Heart left ventricle (tissue), 16 donors: ENCODE results near the gene FRG2. TPM values are rescaled to one million over a fixed set of nuclear protein-coding genes. Genes with fewer than 3 reads are reported as not detected.
A peak's percentile ranks its signal among the peaks of the same experiment; 100 is the strongest.
"Not testable (repeated sequence)": the region's sequence is repeated elsewhere in the genome, so short reads cannot be mapped to it uniquely, and the experiment has no call there.

Experiments used
- ATAC-seq, 4 donors: fragments of 200-7000 bp; cut with Tn5 transposase; one replicate each; pipeline ENCODE4 v1.9.1; 2020 to 2022; ENCODE audit warnings: moderate library complexity in 4 of 4, mild to moderate bottlenecking in 3 of 4, moderate number of reproducible peaks in 1 of 4
- DNase-seq, 5 donors: peaks; one replicate each; pipeline ENCODE4 v3.0.0-alpha.2; 2020
- H3K27ac ChIP-seq, 12 donors: fragments of 200-600 bp; sonication (generic) in 4 of 12; one replicate each; pipeline versions ENCODE4 v1.5.0 to v1.8.0; 2016 to 2022; ENCODE audit warnings: mild to moderate bottlenecking in 2 of 12
- H3K27me3 ChIP-seq, 9 donors: fragments of 200-600 bp; sonication (generic) in 2 of 9; one replicate each; pipeline versions ENCODE4 v1.5.1 to v1.8.0; 2016 to 2022; ENCODE audit warnings: mild to moderate bottlenecking in 3 of 9
- H3K36me3 ChIP-seq, 9 donors: fragments of 200-600 bp; sonication (generic) in 2 of 9; one replicate each; pipeline versions ENCODE4 v1.5.0 to v1.8.0; 2018 to 2022; ENCODE audit warnings: mild to moderate bottlenecking in 2 of 9
- H3K4me1 ChIP-seq, 12 donors: fragments of 200-600 bp; sonication (generic) in 4 of 12; one replicate each; pipeline versions ENCODE4 v1.5.0 to v1.8.0; 2016 to 2022; ENCODE audit warnings: mild to moderate bottlenecking in 3 of 12
- H3K4me3 ChIP-seq, 12 donors: fragments of 200-600 bp; sonication (generic) in 4 of 12; one replicate each; pipeline versions ENCODE4 v1.5.0 to v1.8.0; 2017 to 2022; ENCODE audit warnings: mild to moderate bottlenecking in 9 of 12, moderate library complexity in 4 of 12
- H3K9me3 ChIP-seq, 12 donors: fragments of 200-600 bp; sonication (generic) in 4 of 12; one replicate each; pipeline versions ENCODE4 v1.5.0 to v1.8.0; 2016 to 2022; ENCODE audit warnings: mild to moderate bottlenecking in 1 of 12
- CTCF ChIP-seq, 12 donors: fragments of 200-600 bp; sonication (generic) in 4 of 12; IDR thresholded peaks; one replicate each; pipeline versions ENCODE4 v1.5.0 to v1.8.0; 2018 to 2022; ENCODE audit warnings: antibody characterized with exemption in 12 of 12, mild to moderate bottlenecking in 5 of 12
- POLR2A ChIP-seq, 2 donors: fragments of 450-650 bp; IDR thresholded peaks; one replicate each; pipeline ENCODE4 v1.6.1; 2017; ENCODE audit warnings: antibody characterized with exemption in 2 of 2, mild to moderate bottlenecking in 2 of 2, moderate library complexity in 2 of 2
- WGBS, 4 donors: extraction: QIAGEN DNeasy Blood & Tissue Kit in 2 of 4; methylation state at CpG; one replicate each; pipeline versions ENCODE4 v1.1.5 to v1.1.7; 2013 to 2018; 5-methylcytosine and 5-hydroxymethylcytosine counted together
- intact Hi-C, 10 donors: fragments of 100-400 bp; cut with DNase I; formaldehyde crosslinking; loops; one replicate each; pipeline versions ENCODE4 v1.11.1 to v1.14.2; 2022
- polyA plus RNA-seq, 2 donors: library from polyadenylated mRNA; stranded (reverse); fragments of 200-250 nt; gene quantifications; one replicate each; pipeline ENCODE4 v1.2.3, GENCODE V29; 2013
- total RNA-seq, 9 donors: library from RNA; depleted of rRNA in 2 of 9; stranded (reverse); fragments of >200 nt in 2 of 9; fragmentation: NEBNext Ultra II Directional in 3 of 9; extraction: Animal tissue kit (Norgen Biotek cat#: 25700) in 3 of 9; gene quantifications; one replicate each; pipeline versions ENCODE4 v1.1.0 to v1.2.4, GENCODE V29; 2016 to 2023
- donor health status: ischemic (EF 13 %, LVEDD 7.1; RV severe dilation, severe dysfunction).
- donor health status: healthy with polysubstance abuse.
- donor health status: DM: no; HTN: yes; CAD: no.
- donor health status: DM: no; HTN: no; CAD: no.
- donor health status: ischemic (EF 25% LVEDD 6.9; RV normal size, moderate dysfunction).
- donor health status: ischemic (EF 25% LVEDD 5.7; RV mildly dilated, moderate dysfunction).
- donor health status: healthy.
- donor health status: DM: yes; HTN: yes; CAD: no.
- donor health status: ischemic (EF 35%, LVEDD 5.7; RV mildly dilated, moderate dysfunction).
- donor health status: nonischemic (EF 11% LVEDD 7.7; RV severe dilation, severe dysfunction).
- donor health status: DM: yes; HTN: yes; CAD: no.
- donor health status: PGD.
- donor health status: ischemic (EF 29% LVEDD 5.4; RV normal size, mild dysfunction).
- donor health status: nonischemic (EF 23%, LVEDD 6.1; RV moderate dilation, normal function).

Gene FRG2
- total and polyA plus RNA-seq, 11 donors, result not detected

- H3K4me3 ChIP-seq, result peak overlapping the region in 1 of 12 donors; percentile 38
- H3K27ac ChIP-seq, result no peak overlapping the region
- no peaks in the 10 kb centered on the region for H3K36me3 ChIP-seq
- DNase-seq (no peak), ATAC-seq (no peak)
- no peak for TF ChIP-seq CTCF (IDR thresholded peaks at IDR 0.05)
- TF ChIP-seq POLR2A (IDR thresholded peaks at IDR 0.05), result no peak
- intact Hi-C loops, result no loop called here
- peaks cover 0 to 3% (median 0%) of the 10 kb centered on the region in 12 donors for H3K9me3 ChIP-seq
- peaks cover 0 to 33% (median 4%) of the 10 kb centered on the region in 12 donors for H3K4me1 ChIP-seq
- H3K27me3 ChIP-seq, result peaks cover 33 to 95% (median 73%) of the 10 kb centered on the region in 9 donors
- WGBS, 4 donors, result 7 to 12% (median 9%) methylated on average over 24 to 43 of the region's 43 CpGs
Measured at GRCh38 chr4:190015538-190016368, 11.3 kb downstream of the FRG2 start.

DNA sequence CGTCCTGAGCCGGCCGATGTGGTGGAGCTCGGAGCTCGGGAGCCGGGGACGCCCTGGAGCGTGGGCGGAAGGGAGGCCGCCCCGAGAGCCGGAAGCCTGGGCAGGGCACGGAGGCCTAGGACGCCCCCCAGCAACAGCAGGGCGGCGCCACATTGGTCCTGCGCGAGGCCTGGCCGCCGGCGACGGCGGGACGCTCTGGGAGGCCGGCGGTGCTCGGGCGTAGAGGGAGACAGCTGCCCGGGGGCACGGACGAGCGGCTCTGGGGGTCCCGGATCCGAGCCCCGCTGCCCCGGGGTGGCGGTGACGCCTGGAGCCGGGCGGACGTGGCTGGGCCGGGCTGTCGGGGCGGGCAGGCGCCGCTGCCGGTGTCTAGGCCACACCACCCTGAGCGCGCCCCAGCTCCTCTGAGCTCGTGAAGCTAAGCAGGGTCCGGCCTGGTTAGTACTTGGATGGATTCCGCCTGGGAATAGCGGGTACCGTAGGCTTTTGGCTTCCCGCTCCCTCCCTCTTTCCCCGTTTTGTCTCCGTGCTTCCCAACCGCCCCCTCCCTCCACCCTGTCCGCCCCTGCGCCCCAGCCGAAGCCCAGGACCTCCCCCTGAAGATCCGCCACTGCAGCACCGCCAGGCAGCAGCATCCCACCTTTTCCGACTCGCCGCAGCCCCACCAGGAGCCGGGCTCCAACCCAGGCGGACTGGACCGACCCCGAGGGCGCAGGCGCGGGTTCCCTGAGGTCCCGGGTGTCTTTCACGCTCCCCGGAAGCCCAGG lies 12.1 kb downstream of the FRG2 start:
- TF ChIP-seq POLR2A (IDR thresholded peaks at IDR 0.05) (no peak), CTCF (IDR thresholded peaks at IDR 0.05) (no peak)
- no peak overlapping the region for H3K27ac ChIP-seq
- H3K27me3 ChIP-seq, result peaks cover 31 to 94% (median 65%) of the 10 kb centered on the region in 9 donors
- H3K9me3 ChIP-seq, result peaks cover 0 to 3% (median 0%) of the 10 kb centered on the region in 12 donors
- DNase-seq (peak in 1 of 5 donors; percentile 60), ATAC-seq (peak in 2 of 4 donors; percentile 34 to 37)
- H3K4me1 ChIP-seq, result peaks cover 0 to 29% (median 0%) of the 10 kb centered on the region in 12 donors
- WGBS, 4 donors, result 2 to 9% (median 7%) methylated on average over 43 to 76 of the region's 76 CpGs
- intact Hi-C loops, result no loop called here
- H3K36me3 ChIP-seq, result no peaks in the 10 kb centered on the region
- H3K4me3 ChIP-seq, result peak overlapping the region in 7 of 12 donors; percentile 12 to 43 (median 31)

DNA sequence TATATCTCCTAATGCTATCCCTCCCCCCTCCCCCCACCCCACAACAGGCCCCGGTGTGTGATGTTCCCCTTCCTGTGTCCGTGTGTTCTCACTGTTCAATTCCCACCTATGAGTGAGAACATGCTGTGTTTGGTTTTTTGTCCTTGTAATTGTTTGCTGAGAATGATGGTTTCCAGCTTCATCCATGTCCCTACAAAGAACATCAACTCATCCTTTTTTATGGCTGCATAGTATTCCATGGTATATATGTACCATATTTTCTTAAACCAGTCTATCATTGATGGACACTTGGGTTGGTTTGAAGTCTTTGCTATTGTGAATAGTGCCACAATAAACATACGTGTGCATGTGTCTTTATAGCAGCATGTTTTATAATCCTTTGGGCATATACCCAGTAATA lies 37.1 kb downstream of the FRG2 start:
- H3K27me3 ChIP-seq, intact Hi-C loops, H3K9me3 ChIP-seq, DNase-seq, ATAC-seq, H3K27ac ChIP-seq, H3K4me3 ChIP-seq, H3K36me3 ChIP-seq, H3K4me1 ChIP-seq: not testable (repeated sequence)
- whole genome bisulfite sequencing, 4 donors, result 65 to 94% (median 86%) methylated on average over 2 to 3 of the region's 3 CpGs

DNA sequence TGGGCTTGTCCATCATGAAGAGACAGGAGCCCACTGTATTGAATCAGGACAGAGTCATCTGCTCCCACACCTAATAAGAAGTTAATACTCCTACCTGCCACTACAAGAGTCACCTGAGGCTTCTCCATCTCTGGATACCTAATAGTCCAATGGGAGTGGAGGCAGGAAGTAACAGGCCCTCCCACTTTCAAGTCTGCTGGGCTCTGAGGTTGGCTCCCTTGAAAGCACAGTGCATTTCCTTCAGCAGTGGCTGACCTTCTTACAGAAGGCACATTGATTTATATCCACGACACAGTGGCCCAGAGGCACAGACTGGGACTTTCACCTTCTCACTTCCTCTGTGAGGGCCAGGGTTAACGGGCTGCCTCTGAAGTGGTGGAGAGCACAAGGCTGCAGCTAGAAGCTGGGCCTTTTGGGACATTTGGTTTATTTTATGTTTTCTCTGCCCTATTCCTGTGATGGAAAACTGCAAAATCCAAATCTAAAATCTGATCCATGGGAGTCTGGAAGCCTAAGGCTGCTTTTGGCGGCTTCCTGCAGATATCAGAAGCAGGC lies 38.1 kb downstream of the FRG2 start:
- H3K4me3 ChIP-seq, result no peak overlapping the region
- H3K27ac ChIP-seq, result no peak overlapping the region
- no peaks in the 10 kb centered on the region for H3K27me3 ChIP-seq
- no peaks in the 10 kb centered on the region for H3K4me1 ChIP-seq
- DNase-seq (no peak), ATAC-seq (no peak)
- TF ChIP-seq POLR2A (IDR thresholded peaks at IDR 0.05) (no peak), CTCF (IDR thresholded peaks at IDR 0.05) (no peak)
- 60 to 67% (median 60%) methylated on average over 2 to 3 of the region's 3 CpGs for WGBS, 4 donors
- H3K9me3 ChIP-seq, result no peaks in the 10 kb centered on the region
- intact Hi-C loops, result no loop called here
- no peaks in the 10 kb centered on the region for H3K36me3 ChIP-seq

GRCh38 chr4:189985651-189986243 lies 41.3 kb downstream of the FRG2 start:
- H3K4me1 ChIP-seq, H3K4me3 ChIP-seq, ATAC-seq, H3K27me3 ChIP-seq, DNase-seq, H3K9me3 ChIP-seq, intact Hi-C loops, H3K36me3 ChIP-seq, H3K27ac ChIP-seq: not testable (repeated sequence)
- WGBS, 4 donors, result 59 to 77% (median 73%) methylated on average over 3 to 4 of the region's 4 CpGs

DNA sequence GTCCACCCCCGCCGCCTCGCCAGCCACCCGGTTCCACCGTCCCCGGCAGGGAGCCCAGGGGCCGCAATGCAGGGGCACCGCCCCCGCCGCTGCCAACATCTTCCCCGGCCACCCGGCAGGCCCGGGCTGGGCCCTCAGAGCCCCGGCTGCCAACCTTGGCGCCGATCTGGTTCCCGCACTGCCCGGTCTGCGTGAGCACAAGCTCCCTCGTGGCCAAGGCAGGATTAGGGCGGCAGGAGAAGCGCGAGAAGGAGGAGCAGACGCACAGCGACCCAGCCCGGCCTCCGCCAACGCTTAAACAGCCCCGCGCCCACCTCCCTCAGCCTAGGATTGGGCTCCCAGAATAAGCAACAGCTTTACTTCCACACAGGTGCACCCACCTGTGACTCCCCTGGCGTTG lies 42.4 kb downstream of the FRG2 start:
- WGBS, 4 donors, result 68 to 84% (median 76%) methylated on average over 19 to 31 of the region's 31 CpGs; no CpG with 5 or more reads in 1 of the 4 donors
- H3K27me3 ChIP-seq, H3K36me3 ChIP-seq, ATAC-seq, intact Hi-C loops, H3K9me3 ChIP-seq, H3K27ac ChIP-seq, H3K4me3 ChIP-seq, H3K4me1 ChIP-seq: not testable (repeated sequence)
- DNase-seq, result peak in 1 of 5 donors; percentile 60

DNA sequence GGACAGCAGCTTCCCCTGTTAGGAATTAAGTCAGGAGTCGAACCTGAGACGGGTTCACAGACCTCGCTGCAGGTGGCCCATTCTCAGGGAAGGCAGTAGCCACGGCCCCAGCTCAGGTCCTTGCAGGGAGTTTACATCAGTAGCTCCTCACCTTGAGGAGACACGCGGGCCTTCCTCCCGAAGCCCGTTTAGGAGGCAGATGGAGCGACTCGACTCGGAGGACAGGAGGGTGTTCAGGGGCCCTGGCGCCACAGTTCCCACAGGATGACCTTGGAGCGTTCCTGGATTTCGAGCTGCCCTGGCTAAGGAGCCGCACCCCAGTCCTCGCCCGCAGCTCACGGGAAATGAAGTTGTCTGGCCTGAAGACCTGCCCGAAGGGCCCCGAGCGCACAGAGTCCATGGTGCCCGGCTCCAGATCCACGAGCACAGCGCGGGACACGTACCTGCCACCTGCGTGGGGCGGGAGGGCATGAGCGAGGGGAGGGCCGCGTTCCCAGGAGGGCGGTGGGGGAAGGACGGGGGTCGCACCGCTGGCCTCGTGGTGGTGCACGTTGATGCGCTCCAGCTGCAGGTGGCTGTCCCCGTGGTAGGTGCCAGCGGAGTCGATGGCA lies 43.0 kb downstream of the FRG2 start:
- H3K4me3 ChIP-seq, H3K27me3 ChIP-seq, ATAC-seq, intact Hi-C loops, H3K36me3 ChIP-seq, H3K27ac ChIP-seq, H3K9me3 ChIP-seq, H3K4me1 ChIP-seq: not testable (repeated sequence)
- peak in 1 of 5 donors; percentile 46 for DNase-seq
- WGBS, 4 donors, result 77 to 89% (median 89%) methylated on average over 19 to 41 of the region's 41 CpGs
